Stimulated activated CD4-positive, alpha-beta T cell treated with anti-CD3 and anti-CD28 coated beads, Interleukin-12 subunit alpha, Interleukin-12 subunit beta, amount 100 ng/mL, for 24 hours (primary cell): ENCODE results near the gene SH3PXD2A.

Experiments
- DNase-seq, 2 experiments: peaks; one replicate each; pipeline ENCODE4 v3.0.0-alpha.2; 2020; ENCODE audit warnings: low read depth in 2 of 2

SH3PXD2A gene

DNA sequence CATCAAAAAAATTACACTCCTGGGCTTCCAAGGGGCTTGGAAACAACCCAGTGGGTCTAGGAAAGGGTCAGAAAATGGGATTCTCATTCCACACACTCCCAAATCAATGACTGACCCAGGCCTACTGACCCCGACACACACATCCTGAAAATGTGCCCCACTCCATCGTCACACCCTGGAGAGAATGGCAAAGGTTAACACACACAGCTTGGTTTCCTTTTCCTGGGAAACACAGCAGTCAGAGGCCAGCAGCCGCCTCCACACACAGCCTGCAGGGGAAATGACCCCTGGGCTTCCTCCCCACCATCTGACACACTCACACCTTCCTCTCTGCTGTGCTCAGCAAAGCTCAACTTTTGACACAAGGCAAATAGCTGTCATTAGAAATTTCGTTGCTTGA lies 42.9 kb downstream of the SH3PXD2A start:
- DNase-seq, result no peak

DNA sequence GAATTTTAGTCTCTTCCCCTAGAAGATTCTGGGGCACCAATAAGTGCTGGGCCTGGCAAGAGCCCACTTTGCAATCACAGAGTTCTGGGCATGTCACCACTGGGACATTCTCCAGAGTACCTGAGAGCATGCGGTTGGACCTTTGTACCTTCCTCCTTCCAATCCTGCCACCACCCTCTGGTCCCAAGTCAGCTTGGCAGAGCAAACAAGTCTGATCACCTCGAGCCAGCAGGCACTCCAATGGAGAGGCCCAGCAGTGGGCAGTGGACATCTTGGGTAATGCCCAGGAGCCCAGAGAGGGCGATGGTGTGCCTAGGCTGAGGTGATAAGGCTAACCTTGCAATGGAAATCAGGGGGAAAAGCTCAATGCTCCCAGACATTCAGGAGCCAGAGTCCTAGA lies 43.4 kb downstream of the SH3PXD2A start:
- DNase-seq, result no peak

DNA sequence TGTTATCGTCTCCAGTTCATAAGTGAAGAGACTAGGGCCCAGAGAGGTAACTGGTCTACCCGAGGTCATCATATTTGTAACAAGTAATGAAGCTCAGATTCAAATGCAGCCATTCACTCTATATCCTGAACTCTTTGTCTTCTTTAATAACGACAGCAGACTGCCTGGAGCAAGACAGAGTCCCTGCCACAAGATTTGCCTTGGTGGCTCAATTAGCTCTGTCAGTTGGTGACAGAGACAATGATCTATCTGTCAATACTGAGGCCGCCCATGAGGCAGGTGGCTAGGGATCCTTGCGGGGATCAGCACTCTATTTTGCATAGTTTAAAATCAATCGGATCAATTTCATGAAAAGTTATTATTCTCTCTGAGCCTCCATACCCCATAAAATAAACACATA lies 43.9 kb downstream of the SH3PXD2A start:
- no peak for DNase-seq

DNA sequence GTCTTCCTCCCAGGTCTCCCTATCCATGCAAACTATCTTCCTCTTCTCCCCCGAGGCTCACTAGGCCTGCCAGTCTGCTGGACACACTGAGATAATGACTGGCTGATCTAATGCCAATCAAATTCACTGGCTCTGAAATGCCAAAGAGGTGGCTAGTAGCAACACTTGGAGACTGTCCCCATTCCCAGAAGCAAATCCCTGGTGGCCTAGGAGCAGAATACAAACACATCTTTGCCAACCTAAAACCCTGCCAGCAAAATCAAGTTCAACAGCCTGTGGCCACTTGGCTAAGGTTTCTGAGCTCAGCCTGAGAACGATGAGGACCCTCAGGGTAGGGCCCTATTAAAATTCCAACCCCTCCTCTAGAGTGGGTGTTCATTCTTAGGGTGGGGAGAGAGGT lies 46.6 kb downstream of the SH3PXD2A start:
- DNase-seq, result no peak

DNA sequence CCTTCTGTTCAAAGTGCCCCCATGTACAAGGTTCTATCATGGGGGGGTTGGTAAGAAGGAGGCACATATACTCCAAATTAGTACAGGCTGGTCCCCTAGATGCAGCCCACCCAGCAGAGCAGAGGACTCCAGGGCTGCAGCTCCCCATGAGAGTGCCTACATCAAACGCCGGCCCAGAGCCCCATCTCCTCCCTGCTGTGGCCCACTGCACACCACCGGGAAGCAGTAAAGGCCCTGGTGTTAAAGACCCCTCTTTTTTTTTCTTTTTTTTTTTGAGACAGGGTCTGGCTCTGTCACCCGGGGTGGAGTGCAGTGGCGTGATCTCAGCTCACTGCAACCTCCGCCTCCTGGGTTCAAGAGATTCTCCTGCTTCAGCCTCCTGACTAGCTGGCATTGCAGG lies 47.4 kb downstream of the SH3PXD2A start:
- DNase-seq, result no peak

DNA sequence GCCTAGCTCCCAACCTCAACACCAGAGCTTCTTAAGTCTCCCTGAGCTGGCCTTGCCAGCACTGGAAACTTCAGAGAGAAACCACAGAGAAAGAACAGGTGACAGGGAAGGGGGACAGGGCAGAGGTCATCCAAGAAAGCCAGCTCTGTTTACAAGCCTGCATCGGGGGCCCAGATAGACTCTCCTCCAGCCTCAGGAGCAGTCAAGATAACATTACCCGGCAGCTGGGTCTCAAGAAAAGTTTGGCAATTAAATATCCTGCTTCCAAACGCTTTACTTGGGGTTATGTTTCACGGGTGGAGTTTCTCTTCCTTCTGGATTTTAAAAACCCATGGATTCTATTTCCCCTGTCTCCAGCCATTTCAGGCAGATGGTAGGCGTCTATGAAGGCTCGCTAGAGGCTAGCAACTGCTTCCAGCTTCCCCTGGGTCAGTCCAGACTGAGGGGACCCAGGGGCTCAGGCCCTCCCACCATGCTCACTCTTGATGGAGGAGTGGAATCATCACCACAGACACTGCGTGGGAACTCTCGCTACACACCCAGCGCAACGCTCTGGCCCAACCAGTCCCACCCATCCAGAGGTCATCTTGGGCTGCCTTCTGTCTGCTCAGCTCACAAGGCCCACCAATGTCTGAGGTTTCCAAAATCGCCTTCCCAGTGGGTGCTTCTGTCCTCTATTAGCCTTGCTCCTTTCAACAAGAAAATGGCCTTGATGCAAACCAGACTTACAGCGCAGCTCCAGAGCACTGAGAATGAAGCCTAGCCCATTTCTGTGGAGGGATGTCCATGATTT lies 48.8 kb downstream of the SH3PXD2A start:
- no peak for DNase-seq

DNA sequence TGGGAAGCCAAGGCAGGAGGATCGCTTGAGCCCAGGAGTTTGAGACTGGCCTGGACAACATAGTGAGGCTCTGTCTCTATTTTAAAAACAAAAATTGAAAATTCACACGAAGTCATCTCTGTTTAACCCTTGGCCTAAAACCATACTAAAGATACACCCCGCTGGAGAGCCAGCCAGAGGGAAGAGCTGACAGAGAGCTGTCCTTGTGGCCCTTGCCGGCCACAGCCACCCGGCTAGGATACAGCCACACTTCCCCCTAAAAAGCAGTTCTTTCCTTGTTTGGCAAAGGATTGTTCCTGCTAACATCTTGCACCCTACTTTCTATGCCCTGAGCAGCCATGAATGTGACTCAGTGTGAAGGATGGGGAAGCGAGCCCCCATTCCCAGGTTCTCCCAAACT lies 49.6 kb downstream of the SH3PXD2A start:
- no peak for DNase-seq

DNA sequence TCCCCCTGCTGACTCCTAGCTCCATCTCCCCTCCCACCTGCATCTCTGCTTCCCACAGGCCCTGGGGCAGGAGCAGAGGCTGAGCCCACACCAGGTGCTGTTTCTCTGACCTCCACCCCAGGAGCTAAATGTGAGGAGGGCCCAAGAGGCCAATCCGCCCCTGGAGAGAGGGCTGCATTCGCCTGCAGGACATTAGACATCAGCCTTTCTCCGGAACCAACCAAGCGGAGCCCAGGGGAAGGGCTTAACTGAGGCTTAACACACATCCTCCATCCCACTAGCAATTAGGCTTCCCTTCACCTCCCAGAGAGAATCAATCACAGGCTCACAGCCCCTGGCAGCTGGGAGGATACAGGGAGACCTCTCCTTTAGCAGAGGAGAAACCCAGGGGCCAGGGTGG lies 50.5 kb downstream of the SH3PXD2A start:
- no peak for DNase-seq

DNA sequence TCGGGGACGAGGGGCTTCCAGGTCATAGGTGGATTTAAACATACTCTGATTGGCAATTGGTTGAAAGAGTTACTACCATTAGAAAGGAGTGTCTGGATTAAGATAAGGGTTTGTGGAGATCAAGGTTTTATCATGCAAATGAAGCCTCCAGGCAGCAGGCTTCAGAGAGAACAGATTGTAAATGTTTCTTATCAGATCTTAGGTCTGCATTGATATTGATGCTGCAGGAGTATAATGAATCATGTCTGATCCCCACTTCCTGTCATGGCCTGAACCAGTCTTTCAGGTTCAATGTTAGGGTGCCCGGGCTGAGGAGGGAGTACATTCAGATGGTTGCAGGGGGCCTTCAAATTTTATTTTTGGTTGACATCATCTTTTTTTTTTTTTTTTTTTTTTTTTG lies 51.4 kb downstream of the SH3PXD2A start:
- DNase-seq, result no peak

DNA sequence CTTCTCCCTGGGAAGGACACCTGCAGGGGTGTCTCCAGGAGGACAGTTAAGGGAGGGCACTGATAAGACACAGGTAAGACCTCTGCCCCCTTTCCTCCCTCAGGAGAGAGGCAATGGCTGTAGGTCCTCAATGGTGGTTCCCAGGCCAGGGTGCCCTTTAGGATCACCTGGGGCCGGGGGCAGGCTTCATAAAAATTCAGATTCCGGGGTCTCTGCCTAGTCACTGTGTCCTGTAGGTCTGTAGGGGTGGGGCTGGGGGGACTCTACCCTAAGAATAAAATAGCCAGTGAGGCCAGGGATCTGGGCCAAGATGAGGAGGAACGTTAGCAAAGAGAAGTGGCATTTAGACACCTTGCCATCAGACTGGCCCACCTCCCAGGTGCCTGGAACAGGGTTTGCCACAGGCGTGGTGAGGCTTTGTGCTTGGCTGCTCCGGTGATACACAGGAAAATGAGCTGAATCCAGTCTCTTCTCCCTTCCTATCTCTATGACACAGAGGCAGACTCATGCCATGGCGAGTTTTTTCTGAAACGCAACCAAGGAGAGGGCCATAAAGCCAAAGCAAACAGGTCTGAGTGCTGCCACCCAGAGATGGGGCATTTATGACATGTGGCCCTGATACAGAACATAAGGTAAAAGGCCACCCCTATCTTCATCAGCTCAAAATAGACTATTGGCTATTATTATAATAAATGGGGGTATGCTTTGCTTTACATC lies 52.6 kb downstream of the SH3PXD2A start:
- no peak for DNase-seq

DNA sequence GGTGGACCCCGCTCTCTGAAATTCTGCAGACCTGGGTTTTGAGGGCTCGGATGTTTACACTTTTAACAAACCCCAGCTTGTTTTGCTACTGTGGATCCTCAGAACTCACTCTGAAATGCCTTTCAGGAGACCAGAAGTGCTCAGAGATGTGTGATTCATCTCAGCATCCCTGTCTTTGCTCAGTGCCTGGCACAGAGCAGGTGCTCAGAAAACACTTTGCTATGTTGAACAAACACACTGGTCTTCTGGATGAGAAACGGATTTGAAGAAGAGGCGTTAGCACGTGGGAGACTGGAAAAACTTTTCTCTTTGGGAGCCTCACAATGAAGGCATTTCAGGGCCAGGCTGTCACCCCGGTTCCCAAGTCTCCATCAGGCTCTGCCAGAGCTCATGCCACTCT lies 53.3 kb downstream of the SH3PXD2A start:
- DNase-seq, result no peak

DNA sequence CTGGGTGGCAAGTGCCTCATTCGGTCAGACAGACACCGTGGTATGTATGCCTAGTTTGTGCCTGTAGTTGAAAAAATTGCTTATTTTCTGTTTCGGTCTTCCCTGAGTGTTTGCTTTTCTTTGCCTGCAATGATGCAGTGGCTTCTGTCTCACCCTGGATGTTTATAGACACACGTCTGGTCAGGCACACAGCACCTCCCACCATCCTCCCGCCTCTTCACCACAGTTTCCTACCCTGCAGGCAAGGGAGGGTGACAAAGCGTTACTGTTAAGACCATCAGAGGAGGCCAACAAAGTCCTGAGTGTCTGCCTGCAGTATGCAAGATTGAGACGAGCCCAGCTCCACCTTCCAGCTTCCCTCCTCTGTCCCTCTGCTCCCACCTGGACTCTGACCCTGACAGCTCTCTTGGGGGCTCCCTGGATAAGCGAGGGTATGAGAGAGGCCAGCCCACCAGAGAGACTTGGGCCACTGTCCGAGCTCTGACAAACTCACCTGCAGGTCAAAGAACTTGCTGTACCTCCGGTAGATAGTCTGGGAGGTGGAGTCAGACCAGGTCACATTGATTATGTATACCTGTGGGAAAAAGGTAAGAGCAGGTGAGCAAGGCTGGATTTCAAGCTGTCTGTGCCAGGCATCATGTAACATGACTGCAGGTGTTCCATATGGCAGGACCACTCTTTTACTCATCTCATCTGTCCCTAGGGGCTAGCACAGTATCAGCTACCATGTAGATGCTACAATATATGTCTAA lies 54.4 kb downstream of the SH3PXD2A start:
- peak in 1 of 2 experiments; percentile 16 for DNase-seq

DNA sequence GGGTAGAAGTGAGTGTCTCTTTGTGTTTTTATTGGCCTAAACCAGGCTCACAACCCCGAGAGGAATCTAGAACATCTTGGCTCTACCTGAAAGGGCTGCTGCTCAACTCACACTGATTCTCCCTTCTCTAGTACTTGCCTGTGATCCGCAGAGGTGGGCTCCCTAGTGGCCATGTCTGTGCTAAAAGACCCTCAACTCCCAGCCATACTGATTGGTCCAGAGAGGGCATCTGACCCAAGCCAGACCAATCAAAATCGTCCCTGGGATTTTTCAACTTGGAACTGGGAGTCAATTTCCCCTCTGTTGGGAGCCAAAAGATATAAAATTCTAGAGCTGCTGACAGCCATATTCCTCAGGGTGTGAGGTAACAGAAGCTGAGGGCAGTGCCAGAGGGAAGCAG lies 55.3 kb downstream of the SH3PXD2A start:
- no peak for DNase-seq

DNA sequence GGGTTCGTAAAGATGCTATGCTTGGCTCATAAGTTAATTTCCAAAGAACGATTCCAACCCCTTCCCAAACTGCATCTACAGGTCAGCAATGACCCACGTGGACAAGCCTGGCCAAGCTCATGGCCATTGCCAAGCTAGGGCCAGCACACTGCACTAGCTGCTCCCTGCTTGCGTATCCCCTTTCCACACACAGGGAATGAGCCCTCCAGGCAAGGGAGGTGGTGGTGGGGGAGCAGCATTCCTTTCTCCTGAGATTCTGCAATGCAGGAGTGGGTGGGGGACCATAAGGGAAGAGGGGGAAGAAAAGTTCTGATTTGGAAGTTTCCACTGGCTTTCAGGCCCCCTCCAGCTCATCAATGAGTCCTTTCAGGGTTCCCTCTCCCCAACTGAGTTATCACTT lies 56.0 kb downstream of the SH3PXD2A start:
- no peak for DNase-seq

DNA sequence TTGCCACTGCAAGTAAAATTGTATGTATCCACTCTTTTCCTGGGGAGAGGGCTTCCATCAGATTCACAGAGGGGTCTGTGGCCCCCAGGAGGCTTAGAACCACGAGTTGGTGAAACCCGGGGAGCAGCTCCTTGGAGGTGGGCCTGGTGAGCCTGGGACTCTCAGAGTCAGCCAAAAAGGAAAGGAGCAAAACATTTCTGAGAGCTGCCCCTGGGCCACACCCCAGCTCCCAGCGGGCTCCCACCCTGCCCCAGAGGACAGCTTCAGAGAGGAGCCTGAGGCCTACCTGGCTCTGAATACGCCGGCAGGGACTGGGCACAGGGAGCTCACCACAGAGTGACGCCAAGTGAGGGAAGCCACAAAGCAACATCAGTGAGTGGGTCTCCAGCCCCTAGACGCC lies 56.9 kb downstream of the SH3PXD2A start:
- DNase-seq, result no peak

DNA sequence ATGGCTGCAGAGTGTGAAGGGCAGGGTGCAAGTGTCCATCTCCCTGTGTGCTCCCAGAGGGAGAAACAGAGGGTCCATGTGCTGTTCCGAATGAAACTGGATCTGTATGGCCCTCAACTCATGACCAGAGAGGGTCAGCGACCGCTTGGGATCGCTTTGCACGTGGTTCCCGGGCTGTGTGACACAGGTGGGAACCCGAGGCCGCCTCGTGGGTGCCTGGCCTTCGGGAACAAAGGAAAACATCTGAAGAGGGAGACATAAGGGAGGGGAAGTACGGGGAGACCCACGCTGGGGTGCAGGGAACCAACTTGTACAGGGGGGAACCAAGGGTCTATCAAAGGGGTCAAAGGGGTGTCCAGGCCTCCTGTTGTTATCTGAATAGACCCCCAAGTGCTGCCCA lies 57.5 kb downstream of the SH3PXD2A start:
- no peak for DNase-seq

DNA sequence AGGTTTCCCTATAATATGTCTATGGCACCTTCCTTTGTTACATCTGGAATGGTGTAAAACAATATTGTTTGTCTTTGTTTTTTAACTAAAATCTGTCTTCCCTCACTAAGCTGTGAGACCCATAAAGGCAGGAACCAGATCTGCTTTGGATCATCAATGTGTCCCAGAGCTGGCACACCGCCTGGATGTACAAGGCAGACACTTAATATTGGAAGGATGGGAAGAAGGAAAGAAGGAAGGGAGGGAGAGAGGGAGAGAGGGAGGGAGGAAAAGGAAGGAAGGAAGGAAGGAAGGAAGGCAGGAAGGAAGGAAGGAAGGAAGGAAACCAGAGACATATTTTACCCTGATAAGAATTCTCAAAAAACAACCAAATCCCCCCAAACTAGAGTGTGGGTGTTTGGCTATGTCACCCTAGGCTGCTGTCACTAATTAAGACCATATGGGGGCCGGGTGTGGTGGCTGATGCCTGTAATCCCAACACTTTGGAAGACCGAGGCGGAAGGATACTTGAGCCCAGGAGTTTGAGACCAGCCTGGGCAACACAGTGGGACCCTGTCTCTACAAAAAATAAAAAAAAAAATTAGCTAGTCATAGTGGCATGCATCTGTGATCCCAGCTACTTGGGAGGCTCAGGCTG lies 59.6 kb downstream of the SH3PXD2A start:
- DNase-seq, result no peak

DNA sequence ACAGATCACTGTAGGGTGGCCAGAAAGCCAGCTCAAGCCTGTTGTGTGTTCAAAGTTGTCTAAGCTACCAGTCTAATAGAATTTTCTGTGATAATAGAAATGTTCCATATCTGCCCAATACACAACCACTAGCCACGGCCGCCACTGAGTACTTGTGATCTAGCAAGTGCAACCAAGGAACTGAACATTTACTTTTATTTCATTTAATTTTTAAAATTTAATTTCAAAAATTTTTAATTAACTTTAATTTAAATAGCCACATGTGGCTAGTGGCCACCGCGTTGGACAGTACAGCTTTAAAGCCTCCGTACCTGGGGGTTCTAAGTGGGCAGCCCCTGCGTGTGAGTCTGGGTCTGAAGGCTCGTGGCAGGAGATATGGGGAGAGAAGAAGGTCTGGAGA lies 60.4 kb downstream of the SH3PXD2A start:
- DNase-seq, result no peak

DNA sequence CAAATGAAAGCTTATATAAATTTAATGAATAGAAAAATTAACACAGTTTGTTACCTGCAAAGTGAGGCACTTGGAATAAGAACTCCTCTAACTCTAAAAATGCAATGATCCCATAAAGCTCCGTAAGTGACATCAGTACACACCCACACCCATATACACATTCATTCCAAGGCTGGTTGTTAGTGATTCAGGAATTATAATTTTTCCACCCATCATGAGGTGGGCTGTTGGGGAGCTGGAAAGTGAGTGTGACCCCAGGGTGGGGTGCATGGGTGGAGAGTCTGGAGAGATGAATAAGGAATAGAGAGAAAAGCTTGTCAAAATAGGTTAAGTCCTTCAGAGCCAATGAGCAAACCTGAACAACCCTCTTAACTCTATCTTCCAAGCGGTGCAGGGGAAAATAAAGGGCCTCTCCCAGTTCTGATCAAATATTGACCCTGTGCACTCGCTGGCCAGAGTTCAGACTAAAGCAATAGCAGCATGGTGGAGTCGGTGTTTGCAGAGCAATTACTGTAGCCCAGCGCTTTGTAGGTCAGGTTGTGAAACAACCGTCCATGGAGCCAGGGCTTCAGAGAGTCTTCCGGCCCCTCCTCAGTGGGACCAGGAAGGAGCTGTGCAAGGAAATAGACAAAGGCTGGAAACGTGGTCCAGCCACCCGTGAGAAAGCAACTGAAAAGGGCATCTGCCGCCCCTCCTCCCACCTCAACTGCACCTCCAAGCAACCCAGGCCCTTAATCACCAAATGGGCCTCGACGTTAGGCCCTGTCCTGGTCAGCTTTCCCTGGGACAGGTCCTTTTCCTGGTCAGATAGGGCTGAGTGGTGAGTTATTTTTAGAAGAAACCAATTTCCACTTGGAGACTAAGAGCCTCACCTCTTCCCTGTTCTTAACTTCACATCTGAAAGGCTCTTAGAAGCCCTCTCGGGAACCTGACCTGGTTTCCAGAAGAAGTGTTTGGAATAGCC lies 61.2 kb downstream of the SH3PXD2A start:
- DNase-seq, result no peak

DNA sequence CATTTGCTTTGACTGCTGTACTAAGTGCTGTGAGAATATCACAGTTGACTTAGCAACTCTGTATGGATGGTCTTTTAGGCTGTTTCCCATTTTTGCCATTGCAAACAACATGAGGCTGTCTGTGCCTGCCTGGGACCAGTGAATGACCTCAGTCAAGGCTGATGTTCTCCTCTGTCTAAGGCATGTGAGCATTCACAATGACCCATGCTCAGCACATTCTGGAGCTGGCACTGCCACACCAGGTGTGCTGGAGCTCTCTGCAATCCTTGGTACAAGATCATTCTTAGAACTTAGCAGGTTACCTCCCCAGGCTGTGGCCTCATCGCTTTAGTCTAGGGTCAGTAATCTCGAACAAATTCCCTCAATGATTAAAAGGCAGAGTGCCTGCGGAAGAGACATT lies 61.9 kb downstream of the SH3PXD2A start:
- no peak for DNase-seq

DNA sequence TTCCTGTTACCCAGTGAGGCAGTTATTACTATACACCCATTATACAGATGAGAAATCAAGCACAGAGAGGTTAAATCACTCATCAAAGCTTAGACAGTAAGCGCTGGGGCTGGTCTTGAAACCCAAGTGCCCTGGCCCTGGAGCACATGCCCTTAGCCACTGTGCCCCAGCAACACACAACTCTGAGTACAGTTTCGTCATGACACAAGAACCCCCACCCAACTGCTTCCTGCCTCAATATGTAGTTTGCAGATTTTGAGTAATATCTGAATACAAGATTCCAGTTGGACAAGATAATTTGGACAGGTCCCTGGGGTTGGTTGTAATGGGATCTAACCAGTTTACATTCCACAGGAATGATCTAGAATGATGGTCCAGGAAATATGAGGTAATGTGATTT lies 62.8 kb downstream of the SH3PXD2A start:
- no peak for DNase-seq
